MM.1S (cell line): ENCODE measurements around the gene EVI5L.

ENCODE experiments used
- DNase-seq: peaks from one replicate; pipeline ENCODE4 v3.0.0-alpha.2; 2015
- H2AFZ ChIP-seq: fragments of 300-600 bp; sonication (generic); 2 replicates; pipeline ENCODE4 v1.6.0; 2016; ENCODE audit warnings: antibody characterized with exemption, low read length
- H3F3A ChIP-seq: fragments of 300-600 bp; sonication (generic); 2 replicates; pipeline ENCODE4 v1.6.1; 2016; ENCODE audit warnings: mild to moderate bottlenecking, antibody characterized with exemption, low read length, moderate library complexity, mixed read lengths; ENCODE audit not compliant: insufficient read depth
- H3K27ac ChIP-seq: fragments of 300-600 bp; sonication (generic); 2 replicates; pipeline ENCODE4 v1.5.1; 2016; ENCODE audit warnings: mild to moderate bottlenecking, low read length
- H3K27me3 ChIP-seq: fragments of 300-600 bp; sonication (generic); replicated peaks from 2 replicates; pipeline ENCODE4 v1.6.0; 2016; ENCODE audit warnings: low read length; ENCODE audit not compliant: insufficient read depth
- H3K36me3 ChIP-seq: fragments of 300-600 bp; sonication (generic); replicated peaks from 2 replicates; pipeline ENCODE4 v1.6.1; 2016; ENCODE audit warnings: mild to moderate bottlenecking, low read length, mixed read lengths; ENCODE audit not compliant: insufficient read depth
- H3K4me1 ChIP-seq: fragments of 300-600 bp; sonication (generic); 2 replicates; pipeline ENCODE4 v1.6.1; 2016; ENCODE audit warnings: low read length, mixed read lengths
- H3K4me2 ChIP-seq: fragments of 300-600 bp; sonication (generic); 2 replicates; pipeline ENCODE4 v1.6.0; 2016; ENCODE audit warnings: low read depth, low read length
- H3K4me3 ChIP-seq: fragments of 300-600 bp; sonication (generic); 2 replicates; pipeline ENCODE4 v1.5.1; 2016; ENCODE audit warnings: low read length, mixed read lengths
- H3K79me2 ChIP-seq: fragments of 300-600 bp; sonication (generic); 2 replicates; pipeline ENCODE4 v1.6.1; 2016; ENCODE audit warnings: mixed run types, low read length, mixed read lengths
- H3K9ac ChIP-seq: fragments of 300-600 bp; sonication (generic); 2 replicates; pipeline ENCODE4 v1.6.1; 2016; ENCODE audit warnings: low read length, mixed read lengths
- H3K9me2 ChIP-seq: fragments of 300-600 bp; sonication (generic); replicated peaks from 2 replicates; pipeline ENCODE4 v1.6.1; 2016; ENCODE audit warnings: mild to moderate bottlenecking, low read length, mixed read lengths; ENCODE audit not compliant: insufficient read depth
- H3K9me3 ChIP-seq: fragments of 300-600 bp; sonication (generic); replicated peaks from 2 replicates; pipeline ENCODE4 v1.6.1; 2016; ENCODE audit warnings: mild to moderate bottlenecking, low read length, mixed read lengths; ENCODE audit not compliant: insufficient read depth
- H4K20me1 ChIP-seq: fragments of 300-600 bp; sonication (generic); 2 replicates; pipeline ENCODE4 v1.6.1; 2016; ENCODE audit warnings: mild to moderate bottlenecking, low read length, moderate library complexity, mixed read lengths; ENCODE audit not compliant: insufficient read depth
- CTCF ChIP-seq: fragments of 300-600 bp; sonication (generic); IDR thresholded peaks from 2 replicates; pipeline ENCODE4 v1.5.1; 2016; ENCODE audit warnings: antibody characterized with exemption, low read length, mixed read lengths
- EZH2 ChIP-seq: fragments of 300-600 bp; sonication (generic); optimal IDR thresholded peaks from 2 replicates; pipeline ENCODE3; 2017; ENCODE audit warnings: low read depth, mild to moderate bottlenecking, antibody characterized with exemption, low read length, mixed read lengths
- EZH2phosphoT487 ChIP-seq: fragments of 300-600 bp; sonication (generic); IDR thresholded peaks from 2 replicates; pipeline ENCODE4 v1.6.1; 2018; ENCODE audit warnings: antibody characterized with exemption, low read length

The EVI5L gene

GRCh38 chr19:7842661-7843294 is 12.8 kb downstream of the EVI5L start:
- no peaks in the 10 kb centered on the region for H3K79me2 ChIP-seq

GRCh38 chr19:7843521-7843920 is 13.5 kb downstream of the EVI5L start:
- H3F3A ChIP-seq: no peaks in the 10 kb centered on the region
- no peak overlapping the region for H3K9ac ChIP-seq
- H2AFZ ChIP-seq: no peak overlapping the region
- no peaks in the 10 kb centered on the region for H4K20me1 ChIP-seq
- no peaks in the 10 kb centered on the region for H3K27me3 ChIP-seq
- no peaks in the 10 kb centered on the region for H3K9me3 ChIP-seq
- TF ChIP-seq EZH2phosphoT487 (no peak), CTCF (no peak), EZH2 (no peak)
- H3K27ac ChIP-seq: no peak overlapping the region
- no peak overlapping the region for H3K4me3 ChIP-seq
- no peak for DNase-seq
- H3K36me3 ChIP-seq: no peaks in the 10 kb centered on the region
- no peaks in the 10 kb centered on the region for H3K79me2 ChIP-seq
- H3K4me2 ChIP-seq: no peak overlapping the region
- H3K9me2 ChIP-seq: no peaks in the 10 kb centered on the region
- no peaks in the 10 kb centered on the region for H3K4me1 ChIP-seq

More at GRCh38 chr19:7842661-7843294, 12.8 kb downstream of the EVI5L start:
- Histone ChIP-seq H3F3A (no peaks in the 10 kb centered on the region), H3K4me3 (no peak overlapping the region), H4K20me1 (no peaks in the 10 kb centered on the region), H2AFZ (no peak overlapping the region), H3K9ac (no peak overlapping the region), H3K4me2 (no peak overlapping the region), H3K27me3 (no peaks in the 10 kb centered on the region), H3K9me3 (no peaks in the 10 kb centered on the region), H3K27ac (no peak overlapping the region), H3K36me3 (no peaks in the 10 kb centered on the region), H3K4me1 (no peaks in the 10 kb centered on the region), H3K9me2 (no peaks in the 10 kb centered on the region)
- TF ChIP-seq EZH2phosphoT487: no peak
- no peak for TF ChIP-seq CTCF
- no peak for TF ChIP-seq EZH2
- DNase-seq: no peak

- Histone ChIP-seq H3K27me3 (no peaks in the 10 kb centered on the region), H2AFZ (no peak overlapping the region), H3K9me2 (no peaks in the 10 kb centered on the region), H3K9me3 (no peaks in the 10 kb centered on the region), H3F3A (no peaks in the 10 kb centered on the region), H3K4me2 (no peak overlapping the region), H3K4me3 (no peak overlapping the region), H3K9ac (no peak overlapping the region), H4K20me1 (no peaks in the 10 kb centered on the region), H3K79me2 (no peaks in the 10 kb centered on the region), H3K27ac (no peak overlapping the region), H3K4me1 (no peaks in the 10 kb centered on the region), H3K36me3 (no peaks in the 10 kb centered on the region)
- TF ChIP-seq EZH2phosphoT487 (no peak), CTCF (no peak), EZH2 (no peak)
- DNase-seq: no peak
These were observed 14.4 kb downstream of the EVI5L start for GRCh38 chr19:7844405-7844804.
